ENCODE results near the gene OR5K1.
A peak's percentile ranks its signal among the peaks of the same experiment; 100 is the strongest.

The OR5K1 gene

GRCh38 chr3:98462901-98463300 lies at the start of gene OR5K1:
OR5K1 (plus strand) TSS chr3:98463201; CDS start chr3:98469577, 6,376 bp downstream.
- Mint-ChIP-seq H3K4me3 (no peak within 1 kb of the TSS), H3K4me1 (peaks cover 7% of the 10 kb centered on the region), H3K9me3 (peaks cover 15 to 20% of the 10 kb centered on the region in 2 donors), H3K27ac (no peak within 1 kb of the TSS), H3K27me3 (no peaks in the 10 kb centered on the region)
- DNase-seq = no peak
- ATAC-seq = no peak

- no peak overlapping the region for H3K27ac Mint-ChIP-seq
- no peaks in the 10 kb centered on the region for H3K27me3 Mint-ChIP-seq
- ATAC-seq = no peak
- H3K9me3 Mint-ChIP-seq = peaks cover 28 to 36% of the 10 kb centered on the region in 2 donors
- no peak for DNase-seq
- H3K4me3 Mint-ChIP-seq = no peak overlapping the region
- no peaks in the 10 kb centered on the region for H3K4me1 Mint-ChIP-seq
Measured at GRCh38 chr3:98432575-98432974, 30.4 kb upstream of the OR5K1 start.

- Mint-ChIP-seq H3K4me1 (no peaks in the 10 kb centered on the region), H3K27ac (no peak overlapping the region), H3K27me3 (peaks cover 9% of the 10 kb centered on the region), H3K9me3 (peaks cover 22 to 24% of the 10 kb centered on the region in 2 donors), H3K4me3 (no peak overlapping the region)
- ATAC-seq (no peak), DNase-seq (no peak)
Measured at GRCh38 chr3:98433764-98434163, 29.2 kb upstream of the OR5K1 start.

GRCh38 chr3:98434412-98434811 lies 28.6 kb upstream of the OR5K1 start:
- Mint-ChIP-seq H3K4me1 (no peaks in the 10 kb centered on the region), H3K27ac (no peak overlapping the region), H3K9me3 (peaks cover 16 to 18% of the 10 kb centered on the region in 2 donors), H3K4me3 (no peak overlapping the region), H3K27me3 (peaks cover 9% of the 10 kb centered on the region)
- ATAC-seq (no peak), DNase-seq (no peak)

- peaks cover 23% of the 10 kb centered on the region for H3K27me3 Mint-ChIP-seq
- H3K9me3 Mint-ChIP-seq = no peaks in the 10 kb centered on the region
- no peak overlapping the region for H3K4me3 Mint-ChIP-seq
- DNase-seq = no peak
- ATAC-seq = no peak
- no peak overlapping the region for H3K27ac Mint-ChIP-seq
- H3K4me1 Mint-ChIP-seq = no peaks in the 10 kb centered on the region
Measured at GRCh38 chr3:98440283-98440682, 22.7 kb upstream of the OR5K1 start.

GRCh38 chr3:98445949-98446406 lies 17.0 kb upstream of the OR5K1 start:
- Mint-ChIP-seq H3K9me3 (no peaks in the 10 kb centered on the region), H3K4me1 (peaks cover 12% of the 10 kb centered on the region), H3K27ac (no peak overlapping the region), H3K4me3 (no peak overlapping the region), H3K27me3 (peaks cover 14% of the 10 kb centered on the region)
- no peak for DNase-seq
- no peak for ATAC-seq

GRCh38 chr3:98449606-98450193 lies 13.3 kb upstream of the OR5K1 start:
- Mint-ChIP-seq H3K4me1 (peaks cover 12% of the 10 kb centered on the region), H3K27me3 (peaks cover 2% of the 10 kb centered on the region), H3K9me3 (peaks cover 0 to 4% of the 10 kb centered on the region in 2 donors), H3K4me3 (no peak overlapping the region), H3K27ac (no peak overlapping the region)
- ATAC-seq = no peak
- no peak for DNase-seq

GRCh38 chr3:98450372-98450771 lies 12.6 kb upstream of the OR5K1 start:
- DNase-seq = no peak
- Mint-ChIP-seq H3K27ac (no peak overlapping the region), H3K9me3 (peaks cover 0 to 4% of the 10 kb centered on the region in 2 donors), H3K27me3 (no peaks in the 10 kb centered on the region), H3K4me1 (peaks cover 12% of the 10 kb centered on the region), H3K4me3 (no peak overlapping the region)
- no peak for ATAC-seq

- no peak for DNase-seq
- no peak overlapping the region for H3K4me3 Mint-ChIP-seq
- H3K9me3 Mint-ChIP-seq = peaks cover 5 to 7% of the 10 kb centered on the region in 2 donors
- no peak for ATAC-seq
- peaks cover 5% of the 10 kb centered on the region for H3K4me1 Mint-ChIP-seq
- no peak overlapping the region for H3K27ac Mint-ChIP-seq
- no peaks in the 10 kb centered on the region for H3K27me3 Mint-ChIP-seq
Measured at GRCh38 chr3:98453827-98454226, 9.2 kb upstream of the OR5K1 start.

GRCh38 chr3:98454929-98455328 lies 8.1 kb upstream of the OR5K1 start:
- H3K27me3 Mint-ChIP-seq = no peaks in the 10 kb centered on the region
- no peak overlapping the region for H3K4me3 Mint-ChIP-seq
- no peaks in the 10 kb centered on the region for H3K4me1 Mint-ChIP-seq
- no peak overlapping the region for H3K27ac Mint-ChIP-seq
- ATAC-seq (no peak), DNase-seq (no peak)
- H3K9me3 Mint-ChIP-seq = peaks cover 15 to 17% of the 10 kb centered on the region in 2 donors

GRCh38 chr3:98457543-98457942 lies 5.5 kb upstream of the OR5K1 start:
- no peak for ATAC-seq
- peaks cover 7% of the 10 kb centered on the region for H3K4me1 Mint-ChIP-seq

GRCh38 chr3:98460220-98460619 lies 2.8 kb upstream of the OR5K1 start:
- Mint-ChIP-seq H3K27ac (no peak overlapping the region), H3K9me3 (peaks cover 15 to 19% of the 10 kb centered on the region in 2 donors), H3K4me3 (no peak overlapping the region), H3K27me3 (no peaks in the 10 kb centered on the region), H3K4me1 (peaks cover 7% of the 10 kb centered on the region)
- ATAC-seq = no peak
- no peak for DNase-seq

More at GRCh38 chr3:98457543-98457942, 5.5 kb upstream of the OR5K1 start:
- DNase-seq = no peak
- Mint-ChIP-seq H3K27ac (no peak overlapping the region), H3K9me3 (peaks cover 15 to 19% of the 10 kb centered on the region in 2 donors), H3K4me3 (no peak overlapping the region), H3K27me3 (no peaks in the 10 kb centered on the region)

GRCh38 chr3:98482717-98483482 lies 19.9 kb downstream of the OR5K1 start:
- Mint-ChIP-seq H3K4me3 (no peak overlapping the region), H3K4me1 (peaks cover 9% of the 10 kb centered on the region), H3K27me3 (peaks cover 28% of the 10 kb centered on the region), H3K9me3 (peaks cover 38 to 57% of the 10 kb centered on the region in 2 donors), H3K27ac (peak overlapping the region in 1 of 2 donors; percentile 72)
- DNase-seq (no peak), ATAC-seq (no peak)

- Mint-ChIP-seq H3K27ac (peak overlapping the region; percentile 59 to 71), H3K27me3 (peaks cover 31% of the 10 kb centered on the region), H3K4me3 (no peak overlapping the region), H3K4me1 (peaks cover 9% of the 10 kb centered on the region), H3K9me3 (peaks cover 43 to 62% of the 10 kb centered on the region in 2 donors)
- DNase-seq (no peak), ATAC-seq (no peak)
Measured at GRCh38 chr3:98483626-98484025, 20.6 kb downstream of the OR5K1 start.

GRCh38 chr3:98497381-98497780 lies 34.4 kb downstream of the OR5K1 start, which contains the start of gene OR5K2:
OR5K2 (plus strand) TSS chr3:98497681; CDS start chr3:98497681, 0 bp downstream.
- no peak for DNase-seq
- peaks cover 0 to 6% of the 10 kb centered on the region in 2 donors for H3K9me3 Mint-ChIP-seq
- peaks cover 4% of the 10 kb centered on the region for H3K4me1 Mint-ChIP-seq
- H3K4me3 Mint-ChIP-seq = no peak within 1 kb of the TSS
- no peaks in the 10 kb centered on the region for H3K27me3 Mint-ChIP-seq
- no peak within 1 kb of the TSS for H3K27ac Mint-ChIP-seq
- no peak for ATAC-seq

GRCh38 chr3:98500019-98500418 lies 37.0 kb downstream of the OR5K1 start:
- no peak overlapping the region for H3K27ac Mint-ChIP-seq
- ATAC-seq = no peak
- no peaks in the 10 kb centered on the region for H3K27me3 Mint-ChIP-seq
- H3K4me3 Mint-ChIP-seq = no peak overlapping the region
- peaks cover 0 to 7% of the 10 kb centered on the region in 2 donors for H3K9me3 Mint-ChIP-seq
- H3K4me1 Mint-ChIP-seq = peaks cover 11% of the 10 kb centered on the region
- no peak for DNase-seq
